Left kidney (tissue), 2 donors: ENCODE results near the gene POU6F2. TPM values are rescaled to one million over a fixed set of nuclear protein-coding genes. Genes with fewer than 3 reads are reported as not detected.
"Not testable (repeated sequence)": the region's sequence is repeated elsewhere in the genome, so short reads cannot be mapped to it uniquely, and the experiment has no call there.

Source experiments
- DNase-seq: peaks from one replicate; pipeline ENCODE4 v3.0.0-alpha.2; 2013
- polyA plus RNA-seq: library from polyadenylated mRNA; unstranded; fragments of 120-200 nt; gene quantifications from one replicate; pipeline ENCODE4 v1.2.1, GENCODE V29; 2013; ENCODE audit not compliant: insufficient read length

The POU6F2 gene
- polyA plus RNA-seq, 1 donor = 0.18 TPM

DNA sequence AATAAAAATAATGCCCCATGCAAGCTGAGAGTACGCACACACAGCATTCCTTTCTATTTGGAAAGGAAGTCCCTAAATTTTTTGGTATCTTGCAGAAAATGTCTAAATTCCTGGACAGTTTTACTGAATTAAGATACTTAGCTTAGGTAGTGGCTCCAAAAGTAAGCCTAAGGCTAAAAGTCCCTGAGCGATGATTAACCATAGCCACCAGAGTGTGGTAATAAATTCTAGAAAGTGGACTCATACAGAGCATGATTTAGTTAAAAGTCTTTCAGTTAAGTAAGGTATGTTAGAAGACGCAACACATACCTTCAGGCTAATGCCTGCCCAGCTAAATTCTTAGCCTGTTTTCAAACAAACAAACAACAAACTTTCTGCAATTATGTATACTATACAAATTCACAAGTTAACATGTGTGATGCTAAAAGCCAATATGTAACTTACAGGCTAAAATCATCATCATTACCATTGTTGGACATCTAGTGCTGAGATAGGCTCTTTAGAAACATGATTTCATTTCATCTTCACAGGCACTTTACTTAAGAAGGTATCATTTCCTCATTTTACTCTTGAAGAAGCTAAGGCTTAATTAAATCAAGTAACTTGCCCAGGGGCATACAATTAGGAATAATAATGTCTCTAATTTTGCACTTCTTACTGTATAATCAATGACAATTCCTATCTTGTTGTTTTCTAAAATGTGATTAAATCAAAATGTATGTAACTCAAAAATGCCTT lies 327.1 kb downstream of the POU6F2 start:
- DNase-seq = no peak

DNA sequence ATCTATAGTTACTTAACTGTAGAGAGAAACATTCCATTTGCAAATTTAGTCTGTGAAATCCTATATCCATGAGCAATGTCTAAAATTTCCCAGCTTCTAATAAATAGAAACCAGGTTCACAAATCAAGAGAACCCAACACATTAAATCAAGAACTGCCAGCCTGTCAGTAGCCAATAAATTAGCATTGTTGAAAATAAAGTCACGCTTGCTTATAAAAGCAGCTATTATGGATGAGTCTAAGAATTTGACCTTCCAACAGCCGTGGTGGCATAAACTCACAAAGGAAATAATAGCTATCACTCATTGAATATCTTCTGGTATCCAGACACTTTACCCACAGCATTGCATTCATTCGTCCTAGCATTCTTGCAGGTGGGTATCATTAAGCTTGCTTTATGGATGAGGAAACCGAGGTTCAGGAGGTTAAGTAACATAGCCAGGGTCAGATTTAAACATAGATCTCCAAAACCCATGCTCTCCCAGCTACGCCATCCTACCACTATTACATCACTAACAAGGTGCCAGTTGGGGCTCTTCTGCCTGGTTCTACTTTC lies 328.4 kb downstream of the POU6F2 start:
- DNase-seq = no peak

DNA sequence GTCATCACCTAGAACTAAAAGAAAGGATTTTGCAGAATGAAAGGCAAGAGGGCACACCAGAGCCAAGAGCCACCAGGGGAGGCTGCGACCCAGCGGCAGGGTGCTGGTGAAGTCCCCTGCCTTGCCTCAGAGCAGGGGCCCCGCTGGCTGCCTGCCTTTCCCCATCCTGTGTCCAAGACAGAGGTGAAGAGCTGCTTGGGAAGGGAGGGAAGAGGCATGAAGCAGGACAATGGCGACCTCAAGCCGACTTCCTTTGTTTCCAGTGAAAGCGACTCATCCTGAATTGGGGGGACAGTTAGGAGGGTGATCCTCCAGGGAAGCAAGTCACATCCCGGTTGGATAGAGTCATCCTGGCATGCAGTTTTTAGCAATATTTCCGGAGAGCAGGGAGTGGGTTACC lies 333.0 kb downstream of the POU6F2 start:
- DNase-seq = no peak

DNA sequence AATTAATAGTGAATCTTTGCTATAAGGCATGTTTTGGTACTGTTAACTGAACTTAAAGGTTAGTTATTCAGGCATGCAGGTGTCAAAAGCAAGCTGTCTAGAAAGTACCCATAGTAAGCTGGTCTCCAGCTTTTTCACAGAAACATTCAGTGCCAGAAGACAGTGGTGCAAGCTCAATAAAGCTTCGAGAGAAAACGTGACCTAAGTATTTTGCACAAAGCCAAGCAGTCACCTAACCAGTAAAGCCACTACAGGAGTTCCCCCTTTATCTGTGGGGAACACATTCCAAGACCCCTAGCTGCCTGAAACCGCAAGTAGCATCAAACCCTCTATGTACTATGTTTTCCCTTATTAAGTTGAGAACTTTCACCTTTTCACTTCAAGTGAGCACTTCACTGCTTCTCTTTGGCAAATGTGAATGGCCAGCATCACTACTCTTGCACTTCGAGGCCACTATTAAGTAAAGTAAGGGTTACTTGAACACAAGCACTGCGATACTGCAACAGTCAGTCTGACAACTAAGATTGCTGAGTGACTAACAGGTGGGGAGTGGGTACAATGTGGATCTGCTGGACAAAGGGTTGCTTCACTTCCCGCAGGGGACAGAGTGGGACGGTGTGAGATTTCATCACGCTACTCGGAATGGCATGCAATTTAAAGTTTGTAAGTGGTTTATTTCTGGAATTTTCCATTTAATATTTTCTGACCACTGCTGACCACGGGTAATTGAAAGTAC lies 334.7 kb downstream of the POU6F2 start:
- no peak for DNase-seq

DNA sequence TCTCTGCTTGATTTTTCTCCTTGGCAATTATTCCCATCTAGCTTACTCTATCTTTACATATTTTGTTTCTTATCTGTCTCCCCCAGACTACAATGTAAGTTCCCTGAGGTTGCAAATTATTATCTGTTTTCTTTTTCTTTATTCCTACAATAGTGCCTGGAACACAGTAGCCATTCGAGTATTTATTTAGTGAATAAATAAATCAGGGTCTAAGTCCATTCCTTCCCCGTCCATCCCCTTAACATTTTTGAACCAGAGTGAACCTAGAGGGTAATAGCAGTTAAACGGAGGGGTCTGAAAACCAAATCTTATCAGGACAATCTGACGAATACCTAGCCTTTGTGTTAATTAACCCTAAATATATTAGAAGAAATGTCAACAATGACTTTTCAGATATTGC lies 335.7 kb downstream of the POU6F2 start:
- no peak for DNase-seq

DNA sequence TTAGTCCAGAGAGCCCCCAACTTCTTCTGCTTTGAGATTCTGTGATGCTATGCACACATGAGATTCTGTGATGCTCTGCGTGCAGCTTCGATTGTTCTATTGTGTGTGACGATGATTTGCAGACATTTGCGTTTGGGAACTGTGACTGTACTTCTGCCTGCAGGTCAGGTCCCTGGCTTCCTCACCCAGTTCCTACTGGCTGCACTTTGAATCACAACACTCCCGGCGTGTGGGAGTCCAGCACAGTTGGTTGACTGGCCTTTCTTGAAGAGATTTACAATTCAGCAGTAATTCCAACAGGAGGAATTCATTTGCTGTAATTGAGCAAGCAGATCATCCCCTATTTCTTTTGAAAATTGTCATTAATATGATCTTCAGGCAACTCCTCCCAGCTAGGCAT lies 336.3 kb downstream of the POU6F2 start:
- peak; percentile 71 for DNase-seq

DNA sequence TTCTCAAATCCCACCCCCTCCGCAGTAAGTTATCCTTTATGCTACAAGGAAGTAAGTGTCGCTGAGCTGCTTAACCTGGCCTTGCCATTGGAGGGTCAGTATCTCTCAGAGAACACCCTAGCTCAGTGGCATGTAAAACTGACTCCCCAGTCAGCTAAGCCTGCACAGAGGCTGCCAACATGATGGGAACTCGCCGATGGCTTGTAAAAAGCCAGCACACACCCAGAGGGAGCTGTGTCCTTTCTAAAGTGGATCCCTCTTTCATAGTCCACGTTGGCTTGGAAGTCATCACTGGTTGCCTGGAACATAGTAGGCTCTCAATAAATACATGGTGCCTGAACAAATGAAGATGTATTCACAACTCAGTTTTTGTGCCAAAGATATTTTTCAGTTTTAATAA lies 339.4 kb downstream of the POU6F2 start:
- DNase-seq = no peak

DNA sequence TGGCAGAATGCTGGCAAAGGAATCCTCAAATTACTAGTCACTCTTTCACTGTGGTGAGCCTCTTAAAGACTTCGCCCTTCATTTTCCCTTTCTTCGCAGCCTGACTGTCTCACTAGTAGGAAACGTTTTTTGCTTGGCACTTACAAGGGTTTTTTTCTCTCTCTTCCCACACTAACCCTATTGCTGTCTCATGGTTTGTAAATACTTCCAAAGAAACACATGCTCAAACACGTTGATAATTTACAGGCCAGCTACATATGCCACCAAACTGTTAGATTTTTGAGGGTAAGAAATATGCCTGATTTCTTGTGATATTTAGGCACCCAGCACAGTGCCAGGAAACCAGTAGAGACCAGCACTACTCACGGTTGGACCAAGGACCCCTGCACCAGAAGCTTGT lies 340.2 kb downstream of the POU6F2 start:
- DNase-seq = no peak

DNA sequence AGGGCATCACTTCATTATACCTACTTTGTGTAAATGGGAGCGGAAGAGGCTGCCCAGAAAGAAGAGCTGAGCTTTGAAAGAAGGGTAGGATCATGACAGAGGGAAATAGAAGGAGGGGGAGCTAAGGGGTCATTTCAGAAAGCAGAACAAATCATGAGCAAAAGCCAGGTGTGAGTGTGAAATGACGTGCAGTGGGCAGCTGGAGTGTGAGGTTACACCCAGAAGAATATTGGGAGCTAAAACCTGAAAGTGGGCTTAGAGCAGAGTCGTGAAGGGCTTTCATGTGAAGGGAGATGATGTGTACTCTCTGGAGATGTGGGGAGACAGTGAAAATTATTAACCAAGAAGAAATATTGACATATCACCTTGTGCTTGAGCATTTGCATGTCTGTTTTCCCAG lies 343.5 kb downstream of the POU6F2 start:
- DNase-seq = no peak

DNA sequence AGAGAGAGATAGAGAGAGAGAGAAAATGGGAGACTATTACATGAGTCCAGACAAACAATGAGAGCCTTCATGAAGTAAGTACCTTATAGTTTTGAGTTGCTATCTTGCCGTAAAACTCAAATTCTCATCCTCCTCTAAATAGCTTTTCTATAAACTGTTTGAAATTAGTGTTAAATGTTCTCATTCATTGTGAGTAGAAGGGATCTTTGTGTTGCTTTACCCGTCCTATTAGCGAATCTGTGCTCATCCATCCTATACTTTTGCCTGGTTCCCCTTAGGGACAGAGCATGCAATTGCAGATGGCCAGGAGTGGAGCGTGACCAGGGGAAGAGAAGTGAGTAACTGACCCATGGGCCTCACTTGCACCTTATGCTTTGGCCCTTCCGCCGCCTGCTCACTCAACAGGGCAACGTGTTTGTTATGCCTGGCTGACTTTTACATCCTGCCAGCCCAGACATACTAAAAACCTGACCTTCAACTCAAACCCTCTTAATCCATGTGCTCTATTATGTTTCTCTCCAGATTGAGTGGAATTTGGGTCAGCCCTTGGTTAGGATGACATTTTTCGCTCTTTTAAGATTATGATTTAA lies 344.3 kb downstream of the POU6F2 start:
- DNase-seq = peak; percentile 28

DNA sequence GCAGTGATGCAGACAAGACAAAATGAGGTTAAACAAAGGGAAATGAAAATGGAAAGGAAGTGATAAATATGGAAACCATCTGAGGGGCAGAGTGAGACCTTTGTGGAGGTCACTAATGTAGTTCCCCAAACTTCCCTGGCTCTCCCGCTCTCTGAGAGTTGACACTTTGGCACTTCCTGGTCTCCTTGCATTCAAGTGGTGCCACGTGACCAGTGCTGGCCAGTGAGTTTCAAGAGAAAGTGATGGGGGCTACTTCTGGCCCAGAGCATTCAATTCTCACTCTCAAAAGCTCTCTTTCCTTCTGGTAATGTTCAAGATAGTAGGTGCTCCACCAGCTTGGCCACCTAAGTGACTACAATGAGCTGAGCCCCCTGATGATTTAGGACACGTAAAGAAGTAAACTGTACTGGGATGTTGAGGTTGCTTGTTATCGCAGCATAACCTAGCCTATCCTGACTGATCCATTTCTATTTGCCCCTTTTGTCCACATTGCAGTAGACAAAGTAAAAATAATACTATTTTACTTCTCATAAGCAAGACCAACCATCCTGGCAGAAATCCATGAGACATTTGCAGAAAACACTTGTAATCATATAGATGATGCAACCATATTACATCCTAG lies 346.5 kb downstream of the POU6F2 start:
- DNase-seq = no peak

DNA sequence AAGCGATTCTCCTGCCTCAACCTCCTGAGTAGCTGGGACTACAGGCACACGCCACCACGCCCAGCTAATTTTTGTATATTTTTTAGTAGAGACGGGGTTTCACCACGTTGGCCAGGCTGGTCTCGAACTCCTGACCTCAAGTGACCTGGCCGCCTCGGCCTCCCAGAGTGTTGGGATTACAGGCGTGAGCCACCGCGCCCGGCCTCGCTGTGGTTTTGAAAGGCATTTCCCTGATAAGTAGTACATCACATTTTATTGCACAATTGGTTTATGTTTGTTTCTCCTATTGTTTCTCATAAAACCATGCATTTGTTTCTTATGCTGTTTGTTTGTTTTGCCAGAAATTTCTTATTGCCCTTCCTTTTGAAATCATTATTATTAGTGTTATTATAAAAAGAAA lies 353.9 kb downstream of the POU6F2 start:
- DNase-seq = not testable (repeated sequence)

DNA sequence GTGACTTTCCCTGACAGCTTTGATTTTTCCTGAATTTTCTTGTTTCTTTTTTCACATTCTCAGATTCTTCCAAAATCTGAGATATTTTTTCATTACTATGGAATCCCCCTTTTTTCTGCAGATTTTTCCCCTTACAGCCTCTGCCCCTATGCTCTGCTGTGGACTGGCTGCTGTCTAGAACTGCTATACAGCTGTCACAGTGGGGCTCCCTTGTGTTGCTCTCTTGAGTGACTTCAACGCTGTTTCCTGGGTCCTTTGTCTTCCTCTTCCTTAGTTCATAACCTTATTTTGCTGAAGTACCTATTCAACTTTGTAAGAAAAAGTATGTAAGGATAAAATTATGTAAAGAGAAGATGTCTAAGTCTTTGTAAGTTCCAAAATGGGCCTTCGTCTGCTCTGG lies 354.4 kb downstream of the POU6F2 start:
- DNase-seq = no peak

DNA sequence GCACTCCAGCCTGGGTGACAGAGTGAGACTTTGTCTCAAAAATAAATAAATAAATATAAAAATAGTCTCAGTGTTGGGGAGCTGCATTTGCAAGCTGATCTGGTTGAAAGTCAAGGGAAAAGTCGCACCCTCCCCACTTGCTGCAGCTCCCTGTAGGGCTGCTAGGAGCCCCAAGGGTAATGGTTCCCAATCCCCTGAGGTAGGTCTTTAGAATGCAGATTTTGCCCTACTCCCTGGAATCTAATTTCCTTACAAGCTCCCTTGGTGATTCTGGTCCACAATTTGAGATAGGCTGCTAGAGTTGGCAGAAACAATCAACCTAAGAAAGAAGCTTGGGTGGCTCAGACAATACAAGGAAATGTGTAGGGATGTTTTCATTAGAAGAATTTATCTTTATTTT lies 356.0 kb downstream of the POU6F2 start:
- DNase-seq = no peak

DNA sequence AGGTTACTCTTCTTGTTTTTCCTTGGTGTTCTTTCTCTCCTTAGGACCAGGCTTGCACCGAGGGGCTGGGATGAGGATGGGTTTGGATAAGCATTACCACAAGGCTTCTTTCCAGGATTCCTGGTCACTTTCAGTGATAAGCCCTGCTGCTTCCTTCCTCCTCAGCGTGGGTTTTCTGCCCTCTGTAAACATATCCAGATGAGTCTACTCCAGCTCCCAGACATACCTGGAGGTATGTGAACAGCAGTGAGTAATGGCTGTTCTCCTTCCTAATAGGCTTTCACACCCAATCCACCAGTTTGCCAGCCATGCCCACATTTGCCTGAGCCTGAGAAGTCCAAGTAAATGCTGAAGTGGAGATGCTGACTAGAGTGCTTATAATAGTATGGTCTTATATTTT lies 358.7 kb downstream of the POU6F2 start:
- DNase-seq = no peak

DNA sequence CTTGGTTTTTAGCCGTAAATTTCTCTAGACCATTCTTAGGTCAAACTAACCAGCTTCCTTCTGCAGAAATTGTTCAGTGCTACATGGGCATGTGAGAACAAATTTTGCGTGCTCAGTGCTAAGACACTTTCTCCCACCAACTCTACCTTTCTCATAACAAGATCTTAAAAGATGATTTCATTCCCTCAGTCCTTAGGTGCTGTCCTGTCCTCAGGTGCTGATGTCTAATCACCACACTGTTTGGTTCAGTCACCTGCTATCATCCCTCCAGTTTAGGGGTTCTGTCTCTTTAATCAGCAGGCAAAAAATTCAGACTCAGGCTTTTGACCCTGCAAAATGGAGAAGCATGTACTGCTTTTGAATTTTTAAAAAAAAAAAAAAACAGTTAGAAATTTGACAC lies 361.0 kb downstream of the POU6F2 start:
- no peak for DNase-seq

DNA sequence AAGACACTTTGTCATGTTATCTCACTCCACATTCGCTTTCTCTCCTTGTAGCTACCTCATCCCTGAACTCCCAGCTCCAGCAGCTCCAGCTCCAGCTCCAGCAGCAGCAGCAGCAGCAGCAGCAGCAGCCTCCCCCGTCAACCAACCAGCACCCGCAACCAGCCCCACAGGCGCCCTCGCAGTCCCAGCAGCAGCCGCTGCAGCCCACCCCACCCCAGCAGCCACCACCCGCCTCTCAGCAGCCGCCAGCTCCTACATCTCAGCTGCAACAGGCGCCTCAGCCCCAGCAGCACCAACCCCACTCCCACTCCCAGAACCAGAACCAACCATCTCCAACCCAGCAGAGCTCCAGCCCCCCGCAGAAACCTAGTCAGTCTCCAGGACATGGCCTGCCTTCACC lies 361.9 kb downstream of the POU6F2 start:
- DNase-seq = no peak

DNA sequence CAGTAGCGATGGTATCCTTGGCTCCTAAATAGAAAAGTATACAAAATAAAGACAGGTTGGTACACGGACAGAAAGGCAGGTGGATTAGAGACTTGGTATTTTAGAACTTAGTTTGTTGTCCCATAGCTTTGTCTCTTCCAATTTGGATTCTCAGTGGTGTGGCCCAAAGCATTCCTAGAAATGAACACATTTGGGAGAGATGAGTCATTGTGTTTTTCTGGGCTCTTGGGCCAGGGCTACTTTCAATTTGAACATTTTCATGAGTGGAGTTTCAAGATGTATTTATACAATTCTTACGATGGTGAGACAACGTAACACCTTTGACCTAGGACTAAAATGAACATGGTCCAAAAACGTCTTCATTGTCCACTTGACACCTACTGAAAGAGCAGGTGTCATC lies 363.4 kb downstream of the POU6F2 start:
- DNase-seq = no peak

DNA sequence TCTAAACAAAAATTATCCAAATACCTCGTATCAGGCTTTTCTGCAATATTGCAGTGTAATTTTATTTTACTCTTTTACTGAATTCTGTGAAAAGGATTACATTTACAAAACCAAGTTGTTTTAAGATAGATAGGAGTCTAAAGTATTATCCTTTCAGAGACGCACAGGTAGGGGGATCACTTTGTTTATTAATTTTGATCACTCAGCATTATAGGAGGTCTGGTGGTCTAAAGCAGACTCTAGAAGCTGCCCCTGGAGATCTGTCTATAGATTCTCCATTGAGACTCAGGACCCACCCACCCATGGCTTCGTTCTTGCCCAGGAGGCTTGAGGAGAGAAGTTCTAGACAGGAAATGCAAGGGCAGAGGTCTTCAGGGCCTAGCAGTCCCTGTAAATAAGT lies 365.1 kb downstream of the POU6F2 start:
- DNase-seq = no peak

DNA sequence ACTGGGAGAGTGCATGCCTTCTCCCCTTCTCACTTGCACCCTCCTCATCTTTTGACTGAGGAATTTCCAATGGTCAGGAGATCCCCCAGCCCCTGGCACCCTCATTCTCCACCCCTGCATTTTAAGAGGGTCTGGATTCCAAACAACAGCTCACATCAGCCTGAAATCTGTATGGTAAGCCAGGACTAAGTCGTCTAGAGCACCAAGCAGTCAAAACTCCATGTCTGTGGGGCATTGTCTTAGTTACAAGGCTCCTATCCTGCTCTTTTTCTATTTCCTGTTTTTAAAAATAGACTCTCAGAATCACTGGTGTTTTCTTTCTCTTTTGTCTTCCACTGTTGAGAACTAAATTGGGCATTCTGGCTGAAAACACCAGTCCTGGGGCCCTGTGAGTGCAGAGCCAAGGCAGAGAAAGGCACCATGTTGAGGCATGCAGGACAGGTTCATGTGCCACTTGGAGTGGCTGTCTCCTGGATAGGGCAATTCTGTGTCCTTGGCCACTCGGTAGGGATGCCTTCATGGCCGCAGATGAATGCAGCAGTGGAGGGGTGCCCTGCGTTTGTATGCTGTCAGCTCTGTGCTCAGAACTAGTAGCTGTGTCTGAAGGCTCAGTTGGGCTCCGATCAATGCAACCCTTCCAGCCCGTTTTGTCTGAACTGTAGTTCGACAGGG lies 371.9 kb downstream of the POU6F2 start:
- DNase-seq = no peak

DNA sequence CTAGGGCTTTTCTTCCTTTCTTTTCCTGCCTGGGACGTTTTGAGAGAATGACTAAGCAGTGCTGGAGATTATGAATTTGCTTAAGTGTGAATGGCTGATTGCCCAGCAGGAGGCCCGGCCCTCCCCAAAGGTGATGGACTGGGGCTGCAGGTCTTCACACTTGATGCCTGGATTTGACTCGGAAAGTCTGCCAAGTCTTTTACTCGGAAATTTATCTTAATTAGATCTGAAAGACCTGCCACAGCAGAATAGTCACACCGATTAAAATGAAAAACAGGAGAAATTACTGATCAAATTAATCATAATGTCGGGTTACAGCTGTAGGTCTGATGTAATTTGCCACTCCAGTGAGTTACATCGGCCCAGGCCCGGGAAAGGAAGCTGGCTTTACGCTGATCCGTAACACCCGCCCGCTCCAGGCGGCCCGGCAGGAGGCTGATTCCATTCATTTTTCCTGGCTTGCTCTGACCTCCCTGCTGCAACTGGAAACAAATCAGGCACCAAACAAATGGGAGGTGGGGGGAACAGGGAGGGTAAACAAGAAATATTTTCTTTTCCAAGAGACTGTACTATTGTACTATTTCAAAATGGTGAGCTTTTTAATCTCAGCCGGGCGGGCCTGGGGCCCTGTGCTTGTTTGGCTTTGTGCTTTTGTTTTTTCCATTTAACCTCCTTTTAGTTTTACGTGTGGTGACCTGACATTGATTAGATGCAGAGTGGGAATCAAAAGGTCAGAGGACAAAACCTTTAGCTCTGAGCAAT lies 376.1 kb downstream of the POU6F2 start:
- DNase-seq = peak; percentile 85
